Activated CD4-positive, alpha-beta T cell treated with anti-CD3 and anti-CD28 coated beads, Interleukin-2, amount 10 ng/mL, durations not matched to agents 24 days and 14 days (primary cell): ENCODE data around the gene CRISPLD2. TPM values are rescaled to one million over a fixed set of nuclear protein-coding genes. Genes with fewer than 3 reads are reported as not detected.
"Not testable (repeated sequence)": the region's sequence is repeated elsewhere in the genome, so short reads cannot be mapped to it uniquely, and the experiment has no call there.

Source experiments
- DNase-seq: peaks from one replicate; pipeline ENCODE4 v3.0.0; 2022
- H3K27ac Mint-ChIP-seq: one replicate; pipeline ENCODE4 v1.8.0; 2022; ENCODE audit warnings: mild to moderate bottlenecking, mixed read lengths
- H3K27me3 Mint-ChIP-seq: one replicate; pipeline ENCODE4 v1.8.0; 2022; ENCODE audit warnings: mixed read lengths
- H3K36me3 Mint-ChIP-seq: one replicate; pipeline ENCODE4 v1.8.0; 2022; ENCODE audit warnings: low read depth, mild to moderate bottlenecking, mixed read lengths
- H3K4me1 Mint-ChIP-seq: one replicate; pipeline ENCODE4 v1.8.0; 2021; ENCODE audit warnings: mixed read lengths
- H3K4me3 Mint-ChIP-seq: one replicate; pipeline ENCODE4 v1.8.0; 2022; ENCODE audit warnings: mild to moderate bottlenecking, moderate library complexity, mixed read lengths
- H3K9me3 Mint-ChIP-seq: one replicate; pipeline ENCODE4 v1.8.0; 2021; ENCODE audit warnings: mixed read lengths
- intact Hi-C: fragments of 100-400 bp; cut with micrococcal nuclease; formaldehyde crosslinking; loops from one replicate; pipeline ENCODE4 v1.15.1; 2023
- total RNA-seq: library from RNA; stranded (reverse); gene quantifications from 2 replicates; pipeline ENCODE4 v1.2.3, GENCODE V29; 2022

CRISPLD2 gene
- total RNA-seq, 1 donor from 2014 or later = 0.19 TPM

- H3K27me3 Mint-ChIP-seq = peaks cover 3% of the 10 kb centered on the region
- intact Hi-C loops = no loop called here
- H3K4me3 Mint-ChIP-seq = no peak overlapping the region
- H3K27ac Mint-ChIP-seq = no peak overlapping the region
- no peaks in the 10 kb centered on the region for H3K4me1 Mint-ChIP-seq
- DNase-seq = no peak
- no peaks in the 10 kb centered on the region for H3K36me3 Mint-ChIP-seq
- peaks cover 4% of the 10 kb centered on the region for H3K9me3 Mint-ChIP-seq
These were observed 40.6 kb downstream of the CRISPLD2 start for GRCh38 chr16:84860383-84860782.

DNA sequence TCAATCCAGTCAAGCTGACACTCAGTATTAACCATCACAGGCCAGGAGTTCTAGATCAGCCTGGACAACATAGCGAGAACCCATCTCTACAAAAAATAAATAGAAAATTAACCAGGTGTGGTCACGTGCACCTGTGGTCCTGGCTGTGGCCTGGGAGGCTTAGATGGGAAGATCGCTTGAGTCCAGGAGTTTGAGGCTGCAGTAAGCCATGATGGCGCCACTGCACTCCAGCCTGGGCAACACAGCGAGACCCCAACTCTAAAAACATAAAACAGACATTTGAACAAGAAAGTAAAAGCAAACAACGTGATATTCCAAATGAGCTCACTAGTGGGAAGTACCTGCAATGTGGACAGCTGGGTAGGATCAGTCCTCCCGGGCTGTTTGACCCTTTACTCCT lies 41.9 kb downstream of the CRISPLD2 start:
- Mint-ChIP-seq H3K4me1 (no peaks in the 10 kb centered on the region), H3K27me3 (peaks cover 5% of the 10 kb centered on the region), H3K9me3 (peaks cover 4% of the 10 kb centered on the region), H3K27ac (no peak overlapping the region), H3K4me3 (no peak overlapping the region), H3K36me3 (no peaks in the 10 kb centered on the region)
- intact Hi-C loops = no loop called here
- no peak for DNase-seq

DNA sequence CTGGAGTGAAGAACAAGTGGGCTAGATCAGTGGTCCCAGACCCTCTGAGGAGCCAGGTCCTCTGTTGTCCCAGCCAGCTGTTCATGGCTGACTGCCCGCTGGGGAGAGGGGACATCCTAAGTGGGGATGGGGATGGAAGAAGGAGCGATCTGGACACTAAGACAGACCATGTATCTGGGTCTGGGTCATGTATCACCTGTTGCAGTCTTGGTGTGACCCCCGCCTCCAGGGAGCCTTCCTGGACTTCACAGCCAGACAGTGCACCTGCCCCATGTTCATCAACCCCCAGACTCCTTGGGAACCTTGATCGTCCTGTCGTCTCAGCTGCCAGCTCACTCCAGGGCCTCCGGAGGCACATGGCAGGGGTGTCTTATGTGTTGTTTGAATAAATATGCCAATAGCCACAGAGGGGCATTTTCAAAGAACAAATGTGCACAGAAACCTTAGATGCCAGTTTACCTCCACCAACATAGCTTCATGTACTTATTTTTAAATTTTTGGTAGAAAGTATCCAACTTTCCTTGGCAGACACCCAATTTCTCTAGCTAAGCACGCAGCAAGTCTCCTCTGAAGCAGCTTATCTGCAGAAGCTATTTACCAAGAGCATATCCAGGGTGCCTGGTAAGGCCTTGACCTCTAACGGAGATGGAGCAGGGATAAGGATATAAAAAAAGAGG lies 43.2 kb downstream of the CRISPLD2 start:
- Mint-ChIP-seq H3K27ac (no peak overlapping the region), H3K4me3 (no peak overlapping the region)
- intact Hi-C loops = no loop called here

DNA sequence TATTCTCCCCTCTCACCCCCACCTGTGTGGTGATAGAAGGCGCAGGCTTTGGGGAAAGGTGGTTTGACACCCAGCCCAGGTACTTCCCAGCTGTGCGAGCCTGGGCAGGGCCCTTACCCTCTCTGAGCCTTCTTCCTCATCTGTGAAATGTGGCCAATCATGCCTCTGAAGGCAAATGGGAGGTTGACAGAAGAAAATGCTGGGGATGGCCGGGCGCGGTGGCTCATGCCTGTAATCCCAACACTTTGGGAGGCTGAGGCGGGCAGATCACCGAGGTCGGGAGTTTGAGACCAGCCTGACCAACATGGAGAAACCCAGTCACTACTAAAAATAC lies 43.7 kb downstream of the CRISPLD2 start:
- Mint-ChIP-seq H3K27ac (no peak overlapping the region), H3K27me3 (peaks cover 7% of the 10 kb centered on the region), H3K4me1 (no peaks in the 10 kb centered on the region), H3K9me3 (peaks cover 4% of the 10 kb centered on the region), H3K4me3 (no peak overlapping the region), H3K36me3 (no peaks in the 10 kb centered on the region)
- intact Hi-C loops = no loop called here
- DNase-seq = no peak

More for the DNA sequence above, 43.2 kb downstream of the CRISPLD2 start:
- peaks cover 6% of the 10 kb centered on the region for H3K27me3 Mint-ChIP-seq
- H3K4me1 Mint-ChIP-seq = no peaks in the 10 kb centered on the region
- H3K36me3 Mint-ChIP-seq = no peaks in the 10 kb centered on the region
- peaks cover 4% of the 10 kb centered on the region for H3K9me3 Mint-ChIP-seq
- no peak for DNase-seq

- DNase-seq = no peak
- Mint-ChIP-seq H3K27ac (no peak overlapping the region), H3K9me3 (peaks cover 4% of the 10 kb centered on the region), H3K27me3 (peaks cover 7% of the 10 kb centered on the region), H3K36me3 (no peaks in the 10 kb centered on the region), H3K4me1 (no peaks in the 10 kb centered on the region), H3K4me3 (no peak overlapping the region)
- intact Hi-C loops = no loop called here
These were observed 44.7 kb downstream of the CRISPLD2 start for GRCh38 chr16:84864326-84864955.

- Mint-ChIP-seq H3K36me3 (no peaks in the 10 kb centered on the region), H3K9me3 (no peaks in the 10 kb centered on the region)
- intact Hi-C loops = no loop called here
These were observed 47.9 kb downstream of the CRISPLD2 start for GRCh38 chr16:84867696-84868095.

DNA sequence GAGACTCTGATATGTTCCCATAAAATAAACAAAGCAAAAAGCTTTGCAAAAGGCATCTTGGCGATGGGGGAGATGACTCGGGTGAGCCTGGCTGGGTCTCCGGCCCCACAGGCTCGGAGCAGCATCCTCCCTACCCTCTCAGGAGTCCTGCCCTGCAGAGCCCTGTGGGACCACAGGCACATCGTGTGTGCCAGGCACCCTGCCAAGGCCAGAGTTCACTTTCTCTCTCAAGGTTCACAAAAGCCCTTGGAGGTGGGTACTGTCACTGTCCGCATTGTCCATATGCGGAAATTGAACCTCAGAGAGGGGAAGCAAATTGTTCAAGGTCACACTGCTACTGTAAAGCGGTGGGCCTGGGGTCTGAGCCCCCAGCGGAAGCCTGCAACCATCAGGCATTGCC lies 48.5 kb downstream of the CRISPLD2 start:
- DNase-seq = no peak
- H3K27me3 Mint-ChIP-seq = peaks cover 7% of the 10 kb centered on the region
- no peaks in the 10 kb centered on the region for H3K36me3 Mint-ChIP-seq
- no peaks in the 10 kb centered on the region for H3K9me3 Mint-ChIP-seq
- H3K4me3 Mint-ChIP-seq = no peak overlapping the region
- no peak overlapping the region for H3K27ac Mint-ChIP-seq
- intact Hi-C loops = no loop called here
- H3K4me1 Mint-ChIP-seq = no peaks in the 10 kb centered on the region

More at GRCh38 chr16:84867696-84868095, 47.9 kb downstream of the CRISPLD2 start:
- no peaks in the 10 kb centered on the region for H3K4me1 Mint-ChIP-seq
- H3K27ac Mint-ChIP-seq = no peak overlapping the region
- H3K27me3 Mint-ChIP-seq = peaks cover 7% of the 10 kb centered on the region
- no peak for DNase-seq
- no peak overlapping the region for H3K4me3 Mint-ChIP-seq

DNA sequence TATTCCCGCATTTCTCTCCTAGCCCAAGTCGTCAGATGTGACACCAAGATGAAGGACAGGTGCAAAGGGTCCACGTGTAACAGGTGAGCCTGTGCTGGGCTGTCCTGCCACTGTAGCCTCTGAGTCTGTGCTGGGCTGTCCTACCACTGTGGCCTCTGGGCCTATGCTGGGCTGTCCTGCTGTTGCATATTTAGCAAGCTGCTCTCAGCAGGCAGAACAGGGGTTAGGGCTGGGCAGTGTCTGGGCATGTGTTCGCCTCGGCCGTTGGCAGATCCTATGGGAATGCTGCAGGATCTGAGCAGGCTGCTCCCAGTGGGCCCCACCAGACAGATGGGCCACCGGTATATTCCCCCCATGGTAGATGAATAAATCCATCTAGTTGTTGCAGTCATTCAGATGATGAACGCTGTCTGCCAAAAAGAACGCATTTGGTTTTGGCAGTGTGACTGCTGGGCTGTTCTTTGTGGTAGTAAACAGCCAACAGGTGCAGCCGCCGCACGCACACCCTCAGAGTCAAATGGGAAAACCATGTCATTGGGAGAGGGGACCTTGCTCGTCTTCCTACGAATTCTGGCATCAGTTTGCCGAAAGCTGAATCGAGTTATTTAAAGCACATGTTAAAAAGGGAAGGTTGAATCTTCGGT lies 49.2 kb downstream of the CRISPLD2 start:
- no peaks in the 10 kb centered on the region for H3K9me3 Mint-ChIP-seq
- H3K36me3 Mint-ChIP-seq = no peaks in the 10 kb centered on the region
- H3K4me1 Mint-ChIP-seq = no peaks in the 10 kb centered on the region
- H3K27ac Mint-ChIP-seq = no peak overlapping the region
- intact Hi-C loops = no loop called here
- DNase-seq = no peak
- no peak overlapping the region for H3K4me3 Mint-ChIP-seq
- peaks cover 7% of the 10 kb centered on the region for H3K27me3 Mint-ChIP-seq

GRCh38 chr16:84869473-84869845 lies 49.7 kb downstream of the CRISPLD2 start:
- no peak overlapping the region for H3K27ac Mint-ChIP-seq
- H3K4me3 Mint-ChIP-seq = no peak overlapping the region
- no peaks in the 10 kb centered on the region for H3K9me3 Mint-ChIP-seq
- no peak for DNase-seq
- intact Hi-C loops = no loop called here
- H3K36me3 Mint-ChIP-seq = no peaks in the 10 kb centered on the region
- H3K27me3 Mint-ChIP-seq = peaks cover 7% of the 10 kb centered on the region
- no peaks in the 10 kb centered on the region for H3K4me1 Mint-ChIP-seq

DNA sequence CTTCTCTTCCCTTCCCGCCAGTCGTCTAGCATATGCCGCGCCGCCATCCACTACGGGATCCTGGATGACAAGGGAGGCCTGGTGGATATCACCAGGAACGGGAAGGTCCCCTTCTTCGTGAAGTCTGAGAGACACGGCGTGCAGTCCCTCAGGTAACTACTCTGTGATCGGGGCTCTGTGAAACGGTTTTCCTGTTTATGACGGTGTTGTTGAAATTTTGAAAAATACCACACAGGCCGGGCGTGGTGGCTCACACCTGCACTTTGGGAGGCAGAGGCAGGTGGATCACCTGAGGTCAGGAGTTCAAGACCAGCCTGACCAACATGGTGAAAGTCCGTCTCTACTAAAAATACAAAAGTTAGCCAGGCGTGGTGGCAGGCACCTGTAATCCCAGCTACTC lies 53.2 kb downstream of the CRISPLD2 start:
- H3K27me3 Mint-ChIP-seq, H3K36me3 Mint-ChIP-seq, H3K27ac Mint-ChIP-seq, H3K4me3 Mint-ChIP-seq, DNase-seq, intact Hi-C loops, H3K9me3 Mint-ChIP-seq, H3K4me1 Mint-ChIP-seq: not testable (repeated sequence)

- no peaks in the 10 kb centered on the region for H3K9me3 Mint-ChIP-seq
- DNase-seq = no peak
- no peaks in the 10 kb centered on the region for H3K27me3 Mint-ChIP-seq
- H3K36me3 Mint-ChIP-seq = no peaks in the 10 kb centered on the region
- no peak overlapping the region for H3K4me3 Mint-ChIP-seq
- intact Hi-C loops = no loop called here
- no peaks in the 10 kb centered on the region for H3K4me1 Mint-ChIP-seq
- no peak overlapping the region for H3K27ac Mint-ChIP-seq
These were observed 54.2 kb downstream of the CRISPLD2 start for GRCh38 chr16:84874004-84874435.

GRCh38 chr16:84874553-84874952 lies 54.8 kb downstream of the CRISPLD2 start:
- H3K27ac Mint-ChIP-seq = no peak overlapping the region

DNA sequence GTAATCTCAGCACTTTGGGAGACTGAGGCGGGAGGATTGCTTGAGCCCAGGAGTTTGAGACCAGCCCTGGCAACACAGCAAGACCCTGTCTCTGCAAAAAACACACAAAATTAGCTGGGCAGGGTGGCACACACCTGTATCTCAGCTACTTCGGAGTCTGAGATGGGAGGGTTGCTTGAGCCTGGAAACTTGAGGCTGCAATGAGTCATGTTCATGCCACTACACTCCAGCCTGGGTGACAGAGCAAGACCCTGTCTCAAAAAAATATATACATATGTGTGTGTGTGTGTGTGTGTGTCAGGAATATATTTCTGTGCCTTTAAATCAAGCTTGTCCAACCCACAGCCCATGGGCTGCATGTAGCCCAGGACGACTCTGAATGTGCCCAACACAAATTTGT lies 55.2 kb downstream of the CRISPLD2 start:
- Mint-ChIP-seq H3K9me3 (no peaks in the 10 kb centered on the region), H3K4me3 (no peak overlapping the region), H3K36me3 (no peaks in the 10 kb centered on the region), H3K27ac (no peak overlapping the region), H3K27me3 (no peaks in the 10 kb centered on the region), H3K4me1 (no peaks in the 10 kb centered on the region)
- intact Hi-C loops = no loop called here
- no peak for DNase-seq

More at GRCh38 chr16:84874553-84874952, 54.8 kb downstream of the CRISPLD2 start:
- Mint-ChIP-seq H3K4me3 (no peak overlapping the region), H3K36me3 (no peaks in the 10 kb centered on the region), H3K27me3 (no peaks in the 10 kb centered on the region), H3K9me3 (no peaks in the 10 kb centered on the region), H3K4me1 (no peaks in the 10 kb centered on the region)
- DNase-seq = no peak
- intact Hi-C loops = no loop called here

- intact Hi-C loops = no loop called here
- Mint-ChIP-seq H3K4me1 (no peaks in the 10 kb centered on the region), H3K27me3 (no peaks in the 10 kb centered on the region), H3K9me3 (no peaks in the 10 kb centered on the region), H3K36me3 (no peaks in the 10 kb centered on the region), H3K27ac (no peak overlapping the region), H3K4me3 (no peak overlapping the region)
- no peak for DNase-seq
These were observed 56.1 kb downstream of the CRISPLD2 start for GRCh38 chr16:84875846-84876245.
